ENCODE results near the gene ARPC5.
"Not testable (repeated sequence)": the region's sequence is repeated elsewhere in the genome, so short reads cannot be mapped to it uniquely, and the experiment has no call there.

The ARPC5 gene

DNA sequence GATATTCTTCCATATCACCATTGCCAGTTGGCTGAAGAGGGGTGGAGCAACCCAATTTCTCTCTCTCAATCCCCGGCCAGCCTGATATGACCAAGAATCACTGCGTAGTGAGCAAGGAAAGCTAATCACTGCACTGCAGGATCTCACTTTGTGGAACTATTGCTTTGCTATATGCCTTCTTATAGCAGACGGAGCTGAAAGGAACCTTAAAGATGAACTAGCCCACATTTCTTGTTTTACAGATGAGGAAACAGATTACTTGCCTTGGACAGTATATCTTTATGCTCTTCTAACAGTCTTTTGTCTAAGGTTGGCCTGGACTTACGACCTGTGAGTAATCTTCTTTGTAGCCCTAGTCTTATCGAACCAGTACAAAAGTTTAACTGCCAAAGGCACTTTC lies 9.9 kb upstream of the ARPC5 start:
- DNase-seq: no peak

DNA sequence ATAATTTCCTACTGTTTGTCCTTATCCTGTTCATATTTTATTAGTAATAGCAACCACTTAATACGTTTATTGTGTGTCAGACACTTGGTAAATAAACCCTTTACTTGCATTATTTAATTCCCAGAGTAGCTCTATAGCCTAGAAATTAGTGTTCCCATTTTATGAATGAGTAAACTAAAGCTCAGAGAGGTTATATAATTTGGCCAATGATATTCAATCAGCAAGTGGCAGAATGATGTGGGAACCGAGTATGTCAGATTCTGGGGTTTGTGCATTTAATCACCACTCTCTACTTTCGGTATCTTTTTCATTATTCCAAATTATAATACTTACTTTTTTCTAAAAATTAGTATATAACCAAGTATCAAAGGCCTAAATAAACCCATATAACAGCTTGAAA lies 6.6 kb upstream of the ARPC5 start:
- no peak for DNase-seq

GRCh38 chr1:183640193-183640592 lies 4.6 kb upstream of the ARPC5 start:
- DNase-seq: no peak

DNA sequence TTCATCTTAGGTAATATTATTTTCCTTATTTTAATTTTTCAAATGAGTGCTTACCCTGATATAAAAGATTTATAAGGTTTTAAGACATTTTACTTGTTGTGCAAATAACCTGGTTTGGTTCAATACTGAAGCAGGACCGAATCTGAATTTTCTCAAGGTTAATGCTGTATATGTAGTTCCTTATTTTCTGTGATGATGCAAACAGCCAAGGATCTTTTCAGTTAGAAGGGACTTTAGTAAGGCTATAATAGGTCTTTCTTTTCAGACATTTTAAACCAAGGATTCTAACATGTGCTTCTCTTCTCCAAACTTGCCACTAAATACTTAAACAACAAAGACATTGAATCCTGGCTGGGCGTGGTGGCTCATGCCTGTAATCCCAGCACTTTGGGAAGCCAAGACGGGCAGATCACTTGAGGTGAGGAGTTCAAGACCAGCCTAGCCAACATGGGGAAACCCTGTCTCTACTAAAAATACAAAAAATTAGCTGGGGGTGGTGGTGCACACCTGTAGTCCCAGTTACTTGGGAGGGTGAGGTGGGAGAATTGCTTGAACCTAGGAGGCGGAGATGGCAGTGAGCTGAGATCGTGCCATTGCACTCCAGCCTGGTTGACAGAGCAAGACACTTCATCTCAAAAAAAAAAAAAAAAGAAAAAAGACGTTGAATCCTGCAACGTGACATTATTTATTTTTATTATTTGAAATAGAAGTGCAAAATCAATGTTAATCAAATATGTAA lies 3.2 kb upstream of the ARPC5 start:
- no peak for DNase-seq

DNA sequence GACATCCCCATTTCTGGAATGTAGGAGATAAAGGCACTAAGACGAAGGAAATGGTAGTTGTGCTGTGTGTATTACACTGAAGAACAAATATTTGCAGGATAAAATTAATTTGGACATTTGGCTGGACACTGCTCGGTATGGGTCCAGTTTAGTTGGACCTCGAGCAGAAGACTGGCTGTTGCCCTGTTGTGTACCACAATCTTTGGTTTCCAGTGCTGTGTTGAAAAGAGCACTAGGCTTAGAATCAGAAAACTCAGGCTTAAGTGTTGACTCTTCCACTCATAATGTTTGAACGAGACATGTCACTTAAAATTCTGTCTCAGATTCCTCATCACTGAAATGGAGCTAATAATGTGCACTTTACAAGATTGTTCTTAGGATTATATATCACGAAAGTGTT lies 1.2 kb upstream of the ARPC5 start:
- DNase-seq: peak; percentile 22

DNA sequence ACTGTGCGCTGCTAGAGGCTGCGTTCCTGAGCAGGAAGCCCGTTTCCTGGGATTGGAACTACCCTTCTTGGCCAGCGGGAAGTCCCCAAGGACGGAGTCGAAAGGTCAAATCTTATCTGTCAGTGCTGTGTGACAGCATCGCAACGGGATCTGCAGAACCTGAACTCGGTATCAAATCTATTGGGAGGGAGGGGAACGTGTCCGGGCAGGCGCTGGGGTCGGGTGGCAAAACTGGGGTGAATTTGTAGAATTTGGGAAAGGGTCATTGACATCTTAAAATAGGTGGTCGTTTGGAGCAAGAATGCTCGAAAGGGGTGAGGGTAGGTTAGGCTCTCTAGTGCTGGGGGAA lies 725 bp upstream of the ARPC5 start:
- no peak for DNase-seq

- DNase-seq: peak; percentile 49
Measured at GRCh38 chr1:183635099-183635605, 431 bp downstream of the ARPC5 start.

- no peak for DNase-seq
Measured at GRCh38 chr1:183634429-183635065, 1.0 kb downstream of the ARPC5 start.

GRCh38 chr1:183633676-183634343 lies 1.8 kb downstream of the ARPC5 start:
- peak; percentile 47 for DNase-seq

DNA sequence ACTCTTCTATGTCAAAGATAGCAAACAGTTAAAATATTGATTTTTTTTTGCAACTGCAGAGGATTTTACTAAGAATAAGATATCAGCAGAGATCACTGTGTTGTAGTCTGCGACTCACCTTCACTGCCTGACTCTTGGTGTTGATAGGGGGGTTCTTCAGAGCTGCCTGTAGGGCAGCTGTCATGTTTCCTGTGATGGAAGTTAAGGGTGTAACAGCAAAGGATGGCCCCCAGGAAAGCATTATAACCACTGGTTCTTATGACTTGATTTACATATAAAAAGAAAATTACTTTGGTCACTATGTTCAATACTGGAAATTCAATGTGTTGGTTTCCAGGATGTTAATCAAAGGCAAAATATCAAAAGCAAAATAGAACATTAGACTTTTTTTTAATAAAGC lies 2.6 kb downstream of the ARPC5 start:
- no peak for DNase-seq

DNA sequence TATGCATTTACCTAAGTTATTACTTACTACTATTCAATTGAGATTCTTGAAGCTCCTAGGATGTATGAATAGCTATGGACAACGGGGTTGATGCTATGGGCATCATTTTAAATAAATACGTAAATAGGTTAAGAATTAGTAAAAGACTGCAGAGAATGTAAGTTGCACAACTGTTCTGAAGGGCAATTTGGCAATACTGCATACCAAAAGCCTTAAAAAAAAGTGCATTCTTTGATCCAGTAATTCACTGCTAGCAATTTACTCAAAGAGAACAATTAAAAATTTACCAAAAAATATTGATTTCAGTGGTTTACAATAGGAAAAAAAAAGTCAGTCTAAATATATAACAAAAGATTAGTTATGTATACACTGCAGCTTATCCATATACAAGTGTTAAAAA lies 3.5 kb downstream of the ARPC5 start:
- DNase-seq: no peak

- no peak for DNase-seq
Measured at GRCh38 chr1:183630748-183631147, 4.8 kb downstream of the ARPC5 start.

DNA sequence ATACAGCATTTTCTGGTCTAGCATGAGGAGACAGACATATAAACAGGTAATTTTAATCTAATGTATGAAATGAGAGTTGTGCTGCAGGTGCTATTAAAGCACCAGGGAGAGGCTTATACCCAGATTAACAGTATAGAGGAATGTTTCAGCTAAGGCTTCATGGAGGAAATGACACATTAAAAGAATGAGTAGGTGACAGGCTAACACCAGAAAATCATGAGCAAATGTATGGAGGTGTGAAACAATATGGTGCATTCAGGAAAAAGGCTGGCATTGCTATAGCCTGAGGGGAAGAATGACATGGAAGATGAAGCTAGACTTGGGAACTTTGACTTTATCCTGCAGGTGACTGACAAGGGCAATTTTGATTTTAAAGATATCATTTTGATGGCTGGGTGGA lies 7.0 kb downstream of the ARPC5 start:
- DNase-seq: no peak

DNA sequence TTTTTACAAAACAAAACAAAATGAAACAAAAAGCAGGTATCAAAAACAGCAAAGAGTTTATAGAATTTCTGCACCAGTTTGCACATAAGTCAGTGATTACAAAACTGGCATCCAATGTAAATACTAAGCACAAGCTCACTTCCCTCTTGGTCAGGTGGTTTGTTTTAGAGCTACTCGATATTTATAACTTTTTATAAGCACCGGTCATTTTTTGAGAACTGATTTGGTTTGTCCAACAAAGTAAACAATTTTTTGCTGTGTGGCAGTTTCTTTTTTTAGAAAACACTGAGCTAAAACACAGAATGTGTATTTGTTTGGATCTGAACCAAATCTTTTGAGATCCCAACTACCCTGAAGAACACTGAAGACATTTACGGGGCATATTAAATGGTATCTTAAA lies 9.3 kb downstream of the ARPC5 start:
- not testable (repeated sequence) for DNase-seq

DNA sequence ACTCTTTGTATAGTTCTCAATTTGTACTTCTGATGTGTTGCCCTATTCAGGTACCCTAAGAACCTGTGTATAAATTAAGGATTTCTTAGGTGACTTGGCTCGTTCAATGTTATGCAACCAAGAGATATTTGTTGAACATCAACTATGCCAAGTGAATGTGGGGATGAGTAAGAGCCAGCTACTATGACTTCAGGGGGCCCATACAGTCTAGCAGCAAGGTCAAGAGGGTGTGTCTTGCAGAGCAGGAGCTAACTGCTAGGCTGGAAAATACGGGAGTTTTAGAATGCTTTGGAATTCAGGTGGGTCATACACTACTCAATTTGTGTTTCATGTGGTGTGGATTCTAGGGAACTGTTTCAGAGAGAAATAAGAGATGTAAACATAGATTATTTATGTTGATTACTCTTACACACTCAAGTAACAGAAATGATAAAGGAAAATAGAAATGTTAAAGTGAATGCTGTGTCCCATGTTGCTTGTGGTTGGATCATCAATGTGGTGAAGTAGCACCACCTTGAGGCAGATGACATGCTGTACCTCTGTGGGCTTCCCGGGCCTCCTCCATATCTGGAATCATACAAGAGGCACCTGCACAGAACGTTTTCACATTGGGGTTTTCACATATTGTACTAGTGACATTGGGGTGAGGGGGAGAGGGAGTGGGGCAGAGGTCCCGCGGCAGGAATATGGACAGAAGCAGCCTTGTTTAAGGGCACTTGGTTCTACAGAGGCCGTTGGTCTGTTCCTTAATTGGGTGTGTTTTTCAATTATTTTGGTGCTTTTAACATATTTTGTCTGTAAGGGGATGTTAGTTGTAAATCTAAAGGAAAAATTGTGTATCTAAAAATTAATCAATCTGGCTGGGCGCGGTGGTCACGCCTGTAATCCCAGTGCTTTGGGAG lies 12.4 kb downstream of the ARPC5 start:
- peak; percentile 62 for DNase-seq

GRCh38 chr1:183622013-183622412 lies 13.6 kb downstream of the ARPC5 start:
- no peak for DNase-seq

DNA sequence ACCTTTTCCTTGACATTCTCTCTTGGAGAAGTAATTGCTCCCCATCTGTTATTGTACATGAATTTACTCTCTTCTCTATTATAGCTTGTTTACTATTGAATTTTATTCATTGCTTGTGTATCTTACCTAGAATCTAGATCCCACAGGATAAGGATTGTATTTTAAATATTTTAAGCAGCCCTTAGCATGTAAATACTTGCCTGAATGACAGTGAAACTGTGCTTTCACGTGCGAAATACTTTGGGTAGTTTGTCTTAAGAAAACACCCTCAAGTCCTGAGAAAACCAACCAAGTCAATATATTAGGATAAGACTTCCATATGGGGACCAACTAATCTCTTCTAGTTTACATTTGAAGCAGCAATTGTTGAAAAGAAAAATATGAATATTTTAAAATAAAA lies 15.3 kb downstream of the ARPC5 start:
- no peak for DNase-seq

- no peak for DNase-seq
Measured at GRCh38 chr1:183619781-183620180, 15.8 kb downstream of the ARPC5 start.

DNA sequence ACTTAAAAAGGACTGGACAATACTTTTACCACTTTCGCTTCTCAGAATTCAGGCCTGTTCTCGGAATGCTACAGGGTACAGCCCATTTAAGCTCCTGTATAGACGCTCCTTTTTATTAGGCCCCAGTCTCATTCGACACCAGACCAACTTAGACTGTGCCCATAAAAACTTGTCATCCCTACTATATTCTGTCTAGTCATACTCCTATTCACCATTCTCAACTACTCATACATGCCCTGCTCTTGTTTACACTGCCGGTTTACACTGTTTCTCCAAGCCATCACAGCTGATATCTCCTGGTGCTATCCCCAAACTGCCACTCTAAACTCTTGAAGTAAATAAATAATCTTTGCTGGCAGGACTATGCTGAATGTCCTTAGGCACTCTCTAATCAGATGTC lies 17.4 kb downstream of the ARPC5 start:
- DNase-seq: not testable (repeated sequence)

- not testable (repeated sequence) for DNase-seq
Measured at GRCh38 chr1:183612975-183613374, 22.6 kb downstream of the ARPC5 start.

GRCh38 chr1:183612407-183612806 lies 23.2 kb downstream of the ARPC5 start:
- DNase-seq: no peak

- no peak for DNase-seq
Measured at GRCh38 chr1:183611021-183611420, 24.6 kb downstream of the ARPC5 start.
